ENCODE measurements around the gene CHM. TPM values are rescaled to one million over a fixed set of nuclear protein-coding genes. Genes with fewer than 3 reads are reported as not detected.
"Not testable (repeated sequence)": the region's sequence is repeated elsewhere in the genome, so short reads cannot be mapped to it uniquely, and the experiment has no call there.

CHM gene
- total RNA-seq, 2 experiments from 2014 or later, result 18.0 to 20.4 TPM

DNA sequence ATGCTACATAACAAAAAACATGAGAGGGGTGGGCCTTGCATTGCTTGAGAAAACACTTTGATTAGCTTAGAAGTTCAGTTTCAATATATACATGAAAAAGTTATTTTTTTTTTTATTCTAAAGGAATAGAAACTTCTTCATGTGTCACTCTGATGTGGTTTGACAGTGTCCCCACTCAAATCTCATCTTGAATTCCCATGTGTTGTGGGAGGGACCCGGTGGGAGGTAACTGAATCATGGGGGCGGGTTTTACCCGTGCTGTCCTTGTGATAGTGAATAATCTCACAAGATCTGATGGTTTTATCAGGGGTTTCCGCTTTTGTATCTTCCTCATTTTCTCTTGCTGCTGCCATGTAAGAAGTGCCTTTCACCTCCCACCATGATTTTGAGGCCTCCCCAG lies 32.4 kb downstream of the CHM start:
- H3K4me3 Mint-ChIP-seq; H3K27ac Mint-ChIP-seq; ATAC-seq (ENCODE audit: low read depth); H3K9me3 Mint-ChIP-seq; H3K4me1 Mint-ChIP-seq; POLR2A ChIA-PET; DNase-seq; H3K27me3 Mint-ChIP-seq: not testable (repeated sequence)
- peaks cover 25% of the 10 kb centered on the region for H3K36me3 Mint-ChIP-seq

DNA sequence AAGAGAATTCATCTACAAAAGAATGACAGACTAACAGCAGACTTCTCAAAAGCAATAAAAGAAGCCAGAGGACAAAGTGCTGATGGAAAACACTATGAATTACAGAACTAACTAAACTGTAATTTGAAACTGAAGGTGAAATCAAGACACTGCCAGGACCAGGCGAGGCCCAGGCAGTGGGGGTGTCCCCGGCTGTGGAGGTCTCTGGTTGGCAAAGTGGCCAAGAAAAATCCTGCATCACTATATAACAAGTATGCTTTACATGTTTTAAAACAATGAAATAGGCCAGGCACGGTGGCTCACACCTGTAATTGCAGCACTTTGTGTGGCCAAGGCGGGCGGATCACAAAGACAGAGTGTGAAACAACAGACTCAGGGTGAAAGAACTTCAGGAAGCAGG lies 32.9 kb downstream of the CHM start:
- DNase-seq, result no peak

DNA sequence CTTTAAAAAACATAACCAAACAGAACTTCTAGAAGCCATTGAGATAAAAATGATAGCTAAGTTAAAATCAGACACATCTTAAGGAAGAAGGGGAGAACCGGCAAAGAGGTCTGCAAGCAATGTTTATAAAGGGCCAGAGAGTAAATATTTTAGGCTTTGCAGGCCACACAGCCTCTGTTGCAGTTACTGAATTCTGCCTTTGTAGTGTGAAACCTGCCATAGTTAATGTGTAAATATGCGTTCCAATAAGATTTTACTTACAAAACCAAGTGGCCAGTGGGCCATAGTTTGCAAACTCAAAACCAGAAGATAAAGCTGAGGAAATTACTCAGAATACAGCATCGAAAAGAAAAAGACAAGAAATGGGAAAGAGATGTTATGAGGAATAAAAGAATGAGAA lies 33.6 kb downstream of the CHM start:
- POLR2A ChIA-PET, result no interaction called here
- Mint-ChIP-seq H3K27ac (no peak overlapping the region), H3K4me1 (peaks cover 2% of the 10 kb centered on the region), H3K9me3 (peaks cover 4% of the 10 kb centered on the region), H3K36me3 (peaks cover 20% of the 10 kb centered on the region), H3K27me3 (no peaks in the 10 kb centered on the region), H3K4me3 (no peak overlapping the region)
- ATAC-seq (ENCODE audit: low read depth) (no peak), DNase-seq (no peak)

More for the DNA sequence above, 32.9 kb downstream of the CHM start:
- Mint-ChIP-seq H3K4me1 (peaks cover 2% of the 10 kb centered on the region), H3K27me3 (no peaks in the 10 kb centered on the region), H3K9me3 (peaks cover 4% of the 10 kb centered on the region), H3K27ac (no peak overlapping the region), H3K4me3 (no peak overlapping the region), H3K36me3 (peaks cover 24% of the 10 kb centered on the region)
- ATAC-seq (ENCODE audit: low read depth), result no peak
- POLR2A ChIA-PET, result no interaction called here

DNA sequence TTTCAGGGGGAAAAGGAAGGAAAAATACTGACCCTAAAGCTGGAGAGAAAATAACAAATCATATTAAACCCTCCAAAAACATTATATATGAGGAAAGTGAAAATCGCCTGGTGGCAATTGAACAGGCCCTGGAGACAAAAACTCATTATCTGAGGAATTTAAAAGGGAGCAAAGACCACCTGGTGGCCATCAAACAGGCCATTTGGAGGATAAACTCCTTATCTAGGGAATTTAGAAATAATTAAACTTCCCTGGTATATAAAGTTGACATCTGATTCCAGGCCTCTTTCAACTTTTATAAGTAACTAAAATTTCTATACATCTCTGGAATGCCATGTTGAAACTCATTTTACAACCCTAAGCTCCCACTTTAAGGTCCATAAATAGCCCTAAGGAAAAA lies 35.2 kb downstream of the CHM start:
- ATAC-seq (ENCODE audit: low read depth), result no peak
- H3K27ac Mint-ChIP-seq, result no peak overlapping the region
- DNase-seq, result no peak
- peaks cover 8% of the 10 kb centered on the region for H3K9me3 Mint-ChIP-seq
- H3K4me1 Mint-ChIP-seq, result no peaks in the 10 kb centered on the region
- H3K4me3 Mint-ChIP-seq, result no peak overlapping the region
- POLR2A ChIA-PET, result no interaction called here
- H3K27me3 Mint-ChIP-seq, result no peaks in the 10 kb centered on the region
- peaks cover 16% of the 10 kb centered on the region for H3K36me3 Mint-ChIP-seq

DNA sequence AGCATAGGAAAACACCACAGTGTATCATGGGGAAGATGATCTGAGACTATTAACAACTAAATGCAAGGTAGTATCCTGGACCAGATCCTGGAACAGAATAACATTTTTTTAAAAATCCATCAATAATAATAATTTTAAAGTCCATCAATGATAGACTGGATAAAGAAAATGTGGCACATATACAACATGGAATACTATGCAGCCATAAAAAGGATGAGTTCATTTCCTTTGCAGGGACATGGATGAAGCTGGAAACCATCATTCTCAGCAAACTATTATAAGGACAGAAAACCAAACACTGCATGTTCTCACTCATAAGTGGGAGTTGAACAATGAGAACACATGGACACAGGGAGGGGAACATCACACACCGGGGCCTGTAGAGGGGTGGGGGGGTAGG lies 37.6 kb downstream of the CHM start:
- H3K27ac Mint-ChIP-seq; H3K4me1 Mint-ChIP-seq; ATAC-seq (ENCODE audit: low read depth); H3K27me3 Mint-ChIP-seq; DNase-seq; POLR2A ChIA-PET; H3K9me3 Mint-ChIP-seq; H3K4me3 Mint-ChIP-seq: not testable (repeated sequence)
- H3K36me3 Mint-ChIP-seq, result peaks cover 13% of the 10 kb centered on the region

DNA sequence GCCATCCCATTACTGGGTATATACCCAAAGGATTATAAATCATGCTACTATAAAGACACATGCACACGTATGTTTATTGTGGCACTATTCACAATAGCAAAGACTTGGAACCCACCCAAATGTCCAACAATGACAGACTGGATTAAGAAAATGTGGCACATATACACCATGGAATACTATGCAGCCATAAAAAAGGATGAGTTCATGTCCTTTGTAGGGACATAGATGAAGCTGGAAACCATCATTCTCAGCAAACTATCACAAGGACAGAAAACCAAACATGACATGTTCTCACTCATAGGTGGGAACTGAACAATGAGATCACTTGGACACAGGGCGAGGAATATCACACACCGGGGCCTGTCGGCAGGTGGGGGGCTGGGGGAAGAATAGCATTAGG lies 39.5 kb downstream of the CHM start:
- H3K27me3 Mint-ChIP-seq; ATAC-seq (ENCODE audit: low read depth); DNase-seq; POLR2A ChIA-PET; H3K9me3 Mint-ChIP-seq; H3K27ac Mint-ChIP-seq; H3K4me3 Mint-ChIP-seq; H3K4me1 Mint-ChIP-seq: not testable (repeated sequence)
- H3K36me3 Mint-ChIP-seq, result peaks cover 15% of the 10 kb centered on the region

DNA sequence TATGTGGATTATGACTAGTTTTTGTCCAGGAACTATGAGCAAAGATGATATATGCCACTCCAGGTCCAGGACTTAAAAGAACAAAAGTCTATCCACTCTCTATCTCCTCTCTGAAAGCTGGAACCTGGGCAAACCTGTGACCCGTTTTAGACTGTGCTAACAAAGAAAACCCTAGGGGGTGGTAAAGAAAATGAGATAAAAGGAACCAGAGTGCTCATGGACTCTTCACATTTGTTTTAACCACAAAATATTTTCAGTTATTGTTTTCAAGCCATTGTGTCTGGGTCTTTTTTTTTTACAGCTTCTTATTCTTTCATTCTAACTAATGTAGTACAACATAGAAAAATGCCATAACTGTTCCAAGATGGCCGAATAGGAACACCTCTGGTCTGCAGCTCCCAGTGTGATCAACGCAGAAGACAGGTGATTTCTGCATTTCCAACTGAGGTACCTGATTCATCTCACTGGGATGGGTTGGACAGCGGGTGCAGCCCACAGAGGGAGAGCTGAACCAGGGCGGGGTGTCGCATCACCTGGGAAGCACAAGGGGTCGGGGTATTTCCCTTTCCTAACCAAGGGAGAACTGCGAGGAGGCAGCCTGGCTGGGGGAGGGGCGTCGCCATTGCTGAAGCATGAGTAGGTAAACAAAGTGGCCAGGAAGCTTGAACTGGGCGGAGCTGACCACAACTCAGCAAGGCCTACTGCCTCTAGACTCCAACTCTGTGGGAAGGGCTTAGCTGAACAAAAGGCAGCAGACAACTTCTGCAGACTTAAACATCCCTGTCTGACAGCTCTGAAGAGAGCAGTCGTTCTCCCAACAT lies 45.1 kb downstream of the CHM start:
- Mint-ChIP-seq H3K4me1 (peaks cover 10% of the 10 kb centered on the region), H3K36me3 (peaks cover 11% of the 10 kb centered on the region), H3K27me3 (no peaks in the 10 kb centered on the region), H3K4me3 (no peak overlapping the region), H3K27ac (no peak overlapping the region), H3K9me3 (no peaks in the 10 kb centered on the region)
- POLR2A ChIA-PET, result no interaction called here
- ATAC-seq (ENCODE audit: low read depth) (no peak), DNase-seq (peak; percentile 24)

DNA sequence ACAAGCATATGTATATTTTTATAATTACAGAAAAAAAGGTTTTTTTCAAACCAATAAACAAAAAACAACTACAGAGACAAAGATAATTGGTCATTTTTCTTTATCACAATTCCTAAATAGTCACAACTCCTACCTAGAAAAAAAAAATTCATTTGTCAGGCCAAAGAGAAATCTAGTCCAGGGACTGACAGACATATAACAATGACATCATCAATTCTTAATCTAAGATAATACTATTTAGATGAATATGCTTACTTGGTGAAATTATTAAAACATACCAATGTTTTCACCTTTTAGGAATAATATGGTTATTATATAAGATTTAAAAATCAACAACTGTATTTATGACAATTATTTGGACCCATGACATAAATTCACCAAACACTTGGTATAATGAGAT lies 48.4 kb downstream of the CHM start:
- no peak overlapping the region for H3K4me3 Mint-ChIP-seq
- no peak for ATAC-seq (ENCODE audit: low read depth)
- H3K27me3 Mint-ChIP-seq, result no peaks in the 10 kb centered on the region
- H3K9me3 Mint-ChIP-seq, result no peaks in the 10 kb centered on the region
- peaks cover 3% of the 10 kb centered on the region for H3K36me3 Mint-ChIP-seq
- POLR2A ChIA-PET, result no interaction called here
- DNase-seq, result no peak
- H3K27ac Mint-ChIP-seq, result no peak overlapping the region
- peaks cover 7% of the 10 kb centered on the region for H3K4me1 Mint-ChIP-seq

DNA sequence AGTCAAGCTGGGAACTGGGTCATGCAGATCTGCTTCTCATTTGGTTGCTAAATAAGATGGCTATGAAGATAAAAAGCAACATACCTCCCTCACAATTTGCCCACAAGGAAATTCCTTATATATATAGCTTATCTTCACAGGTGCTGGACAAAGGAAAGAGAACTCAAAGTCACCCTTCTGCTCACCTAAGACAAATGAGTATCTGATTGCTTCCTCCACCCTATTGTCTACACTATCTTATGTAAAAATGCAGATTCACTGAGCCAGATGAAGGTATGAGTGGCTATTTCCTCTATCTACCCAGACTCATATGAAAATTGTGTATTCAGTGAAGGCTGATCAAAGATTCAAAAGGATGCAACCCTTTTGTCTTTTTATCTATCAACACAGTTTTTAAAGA lies 50.8 kb downstream of the CHM start:
- POLR2A ChIA-PET, result no interaction called here
- Mint-ChIP-seq H3K36me3 (peaks cover 3% of the 10 kb centered on the region), H3K27me3 (no peaks in the 10 kb centered on the region), H3K9me3 (no peaks in the 10 kb centered on the region), H3K4me3 (no peak overlapping the region), H3K27ac (no peak overlapping the region), H3K4me1 (peaks cover 1% of the 10 kb centered on the region)
- ATAC-seq (ENCODE audit: low read depth), result no peak
- no peak for DNase-seq

DNA sequence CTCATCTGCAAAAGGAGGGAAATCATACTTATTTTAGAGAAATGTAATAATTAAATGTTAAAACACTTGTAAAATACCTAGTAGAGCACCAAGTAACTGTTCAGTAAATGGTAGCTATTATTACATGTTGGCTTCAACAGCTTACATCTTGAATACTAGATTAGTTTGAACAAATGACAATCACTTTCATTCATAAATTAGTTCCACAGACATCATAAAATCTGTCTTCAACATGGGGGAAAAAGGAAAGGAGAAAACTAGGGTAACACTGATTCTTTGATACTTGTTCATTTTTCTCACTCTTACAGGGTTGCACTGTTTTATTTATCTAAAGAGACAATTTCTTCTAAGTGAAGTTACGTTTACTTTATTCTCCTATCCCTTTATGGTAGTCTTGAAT lies 51.7 kb downstream of the CHM start:
- H3K27me3 Mint-ChIP-seq, result no peaks in the 10 kb centered on the region
- H3K4me3 Mint-ChIP-seq, result no peak overlapping the region
- no peak overlapping the region for H3K27ac Mint-ChIP-seq
- POLR2A ChIA-PET, result no interaction called here
- H3K36me3 Mint-ChIP-seq, result peaks cover 2% of the 10 kb centered on the region
- H3K9me3 Mint-ChIP-seq, result no peaks in the 10 kb centered on the region
- peaks cover 1% of the 10 kb centered on the region for H3K4me1 Mint-ChIP-seq
- ATAC-seq (ENCODE audit: low read depth) (no peak), DNase-seq (no peak)

DNA sequence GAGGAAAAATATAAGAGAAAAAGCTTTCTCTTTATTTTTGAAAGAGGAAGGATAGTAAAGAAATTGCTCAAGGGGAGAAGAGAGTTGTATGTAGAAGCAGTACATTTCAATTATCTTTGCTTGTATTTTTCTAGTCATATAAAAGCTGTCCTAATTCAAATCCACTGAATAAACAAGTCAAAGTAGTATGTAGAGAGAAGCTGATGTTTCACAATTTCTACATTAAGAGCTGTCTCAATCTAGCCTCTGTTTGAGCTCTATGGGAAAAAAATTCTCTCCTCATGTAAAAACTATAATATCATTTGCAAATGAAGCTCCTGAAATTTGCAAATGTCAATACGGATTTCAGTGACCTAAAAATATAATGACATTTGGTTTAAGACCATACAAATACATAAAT lies 52.6 kb downstream of the CHM start:
- H3K9me3 Mint-ChIP-seq, result peaks cover 1% of the 10 kb centered on the region
- DNase-seq, result no peak
- ATAC-seq (ENCODE audit: low read depth), result no peak
- H3K4me1 Mint-ChIP-seq, result peaks cover 1% of the 10 kb centered on the region
- POLR2A ChIA-PET, result no interaction called here
- no peaks in the 10 kb centered on the region for H3K27me3 Mint-ChIP-seq
- peaks cover 5% of the 10 kb centered on the region for H3K36me3 Mint-ChIP-seq
- no peak overlapping the region for H3K4me3 Mint-ChIP-seq
- H3K27ac Mint-ChIP-seq, result no peak overlapping the region

DNA sequence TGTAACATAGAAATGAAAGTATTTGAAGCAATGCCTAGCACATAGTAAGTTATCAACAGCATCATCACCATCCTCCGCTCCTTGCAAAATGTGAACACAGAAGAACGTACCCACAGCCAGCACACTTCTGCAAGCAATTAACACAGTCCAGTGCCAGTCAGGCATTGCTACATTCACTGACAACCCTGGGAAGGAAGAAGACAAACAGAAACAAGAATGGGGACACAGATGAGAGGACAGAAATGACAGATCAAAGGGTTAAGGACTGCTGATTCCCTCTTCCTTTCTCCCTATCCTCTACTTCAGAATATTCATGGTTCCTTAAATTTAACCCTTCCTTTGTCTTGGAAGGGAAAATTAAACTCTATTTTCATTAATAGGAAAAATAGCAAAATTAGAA lies 53.1 kb downstream of the CHM start:
- H3K4me3 Mint-ChIP-seq, result no peak overlapping the region
- peaks cover 5% of the 10 kb centered on the region for H3K36me3 Mint-ChIP-seq
- H3K4me1 Mint-ChIP-seq, result peaks cover 1% of the 10 kb centered on the region
- peaks cover 1% of the 10 kb centered on the region for H3K9me3 Mint-ChIP-seq
- ATAC-seq (ENCODE audit: low read depth) (no peak), DNase-seq (no peak)
- no peaks in the 10 kb centered on the region for H3K27me3 Mint-ChIP-seq
- no peak overlapping the region for H3K27ac Mint-ChIP-seq
- POLR2A ChIA-PET, result no interaction called here

DNA sequence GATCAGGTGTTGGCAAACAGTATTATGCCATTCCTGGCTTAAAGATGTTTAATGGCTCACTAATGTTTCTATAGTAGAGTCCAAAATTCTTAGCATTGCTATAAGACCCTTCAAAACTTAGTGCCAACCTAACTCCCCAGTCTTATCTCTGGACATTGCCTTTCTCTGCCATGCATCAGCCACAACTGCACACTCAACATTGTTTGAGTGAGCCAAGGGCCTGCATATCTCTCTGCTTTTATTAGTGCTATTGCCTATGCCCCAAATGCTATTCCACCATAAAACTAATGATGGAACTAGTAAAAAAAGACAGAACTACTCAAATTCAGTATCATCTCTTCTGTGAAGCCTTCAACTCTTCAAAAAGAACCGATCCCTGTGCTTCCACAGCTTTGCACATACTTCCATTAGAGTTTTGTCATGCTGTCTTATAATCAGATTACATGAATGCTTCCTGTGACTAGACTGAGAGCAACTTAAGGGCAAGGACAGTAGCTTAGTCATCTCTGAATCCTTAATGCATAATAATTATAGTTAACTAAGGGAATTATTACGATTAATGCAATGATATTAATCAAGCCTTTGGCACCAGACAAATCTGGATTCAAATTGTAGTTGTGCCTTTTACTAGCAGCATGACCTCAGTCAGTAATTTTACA lies 53.7 kb downstream of the CHM start:
- Mint-ChIP-seq H3K9me3 (peaks cover 1% of the 10 kb centered on the region), H3K27ac (no peak overlapping the region), H3K4me1 (peaks cover 1% of the 10 kb centered on the region), H3K36me3 (peaks cover 5% of the 10 kb centered on the region), H3K4me3 (no peak overlapping the region), H3K27me3 (no peaks in the 10 kb centered on the region)
- no peak for DNase-seq
- POLR2A ChIA-PET, result no interaction called here
- no peak for ATAC-seq (ENCODE audit: low read depth)

DNA sequence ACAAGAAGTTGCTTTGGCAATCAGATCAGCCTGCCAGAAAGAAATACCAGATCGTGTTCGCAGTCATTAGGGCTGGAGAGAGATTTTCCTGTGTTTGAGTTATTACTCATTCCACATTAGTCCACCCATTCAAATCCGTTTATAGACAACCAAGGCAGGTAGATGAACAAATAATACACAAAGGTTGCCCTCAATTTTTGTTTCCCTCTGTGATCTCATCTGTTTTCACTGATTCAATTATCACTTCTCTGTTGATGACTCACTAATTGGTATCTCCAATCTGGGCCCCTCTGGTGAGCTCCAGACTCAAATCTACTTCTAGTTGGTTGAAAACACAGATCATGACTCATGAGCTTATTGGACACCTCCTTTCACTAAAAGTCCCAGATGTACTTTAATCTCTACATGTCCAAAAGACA lies 54.5 kb downstream of the CHM start:
- POLR2A ChIA-PET, result no interaction called here
- ATAC-seq (ENCODE audit: low read depth) (no peak), DNase-seq (no peak)
- Mint-ChIP-seq H3K4me1 (peaks cover 1% of the 10 kb centered on the region), H3K4me3 (no peak overlapping the region), H3K27ac (no peak overlapping the region), H3K36me3 (peaks cover 5% of the 10 kb centered on the region), H3K9me3 (peaks cover 1% of the 10 kb centered on the region), H3K27me3 (no peaks in the 10 kb centered on the region)

Data from activated naive CD8-positive, alpha-beta T cell treated with anti-CD3 and anti-CD28 coated beads, Interleukin-2, amount 10 ng/mL, durations not matched to agents 7 days and 5 days (primary cell).